Endodermal cell (in vitro differentiated cells): Measurements from ENCODE around the gene IGF2. TPM values are rescaled to one million over a fixed set of nuclear protein-coding genes. Genes with fewer than 3 reads are reported as not detected.

Experiments
- DNase-seq: peaks from one replicate; pipeline ENCODE4 v3.0.0-alpha.2; 2017
- H3K27ac ChIP-seq: 2 replicates; pipeline ENCODE4 v1.5.1; 2013; ENCODE audit warnings: mild to moderate bottlenecking, low read depth, low read length, moderate library complexity
- H3K27me3 ChIP-seq: 2 replicates; pipeline ENCODE4 v1.6.1; 2013; ENCODE audit warnings: mild to moderate bottlenecking, low read length, moderate library complexity; ENCODE audit not compliant: insufficient read depth, control insufficient read depth, poor library complexity, severe bottlenecking
- H3K36me3 ChIP-seq: 2 replicates; pipeline ENCODE4 v1.7.0; 2013; ENCODE audit warnings: mild to moderate bottlenecking, low read length, moderate library complexity; ENCODE audit not compliant: control insufficient read depth, insufficient read depth
- H3K4me1 ChIP-seq: one replicate; pipeline ENCODE4 v1.7.0; 2013; ENCODE audit warnings: low read length; ENCODE audit not compliant: control insufficient read depth, insufficient read depth
- H3K4me3 ChIP-seq: 2 replicates; pipeline ENCODE4 v1.5.1; 2013; ENCODE audit warnings: mild to moderate bottlenecking, low read length, moderate library complexity
- H3K9ac ChIP-seq: 2 replicates; pipeline ENCODE4 v1.6.1; 2013; ENCODE audit warnings: mild to moderate bottlenecking, low read length, moderate library complexity; ENCODE audit not compliant: poor library complexity, severe bottlenecking; ENCODE audit errors: extremely low read depth
- H3K9me3 ChIP-seq: 2 replicates; pipeline ENCODE4 v1.6.1; 2013; ENCODE audit warnings: mild to moderate bottlenecking, low read length, moderate library complexity; ENCODE audit not compliant: control insufficient read depth
- H3K27ac Mint-ChIP-seq: 2 replicates; pipeline ENCODE4 v1.8.0; 2020; ENCODE audit warnings: mixed read lengths
- H3K27me3 Mint-ChIP-seq: 2 replicates; pipeline ENCODE4 v1.8.0; 2021; ENCODE audit warnings: mild to moderate bottlenecking, mixed read lengths; ENCODE audit not compliant: insufficient read depth
- H3K36me3 Mint-ChIP-seq: 2 replicates; pipeline ENCODE4 v1.8.0; 2020; ENCODE audit warnings: low read depth, mixed read lengths
- H3K4me1 Mint-ChIP-seq: 2 replicates; pipeline ENCODE4 v1.8.0; 2020; ENCODE audit warnings: mixed read lengths
- H3K4me3 Mint-ChIP-seq: 2 replicates; pipeline ENCODE4 v1.8.0; 2020; ENCODE audit warnings: mild to moderate bottlenecking, moderate library complexity, mixed read lengths
- H3K9me3 Mint-ChIP-seq: 2 replicates; pipeline ENCODE4 v1.8.0; 2020; ENCODE audit warnings: mild to moderate bottlenecking, mixed read lengths
- WGBS, 2 experiments: methylation state at CpG; one replicate each; pipeline versions ENCODE4 v1.1.5 to v1.1.7; 2013; ENCODE audit warnings: missing lambda C conversion rate in 2 of 2, mixed read lengths in 1 of 2; ENCODE audit not compliant: insufficient coverage in 1 of 2, insufficient read length in 1 of 2; 5-methylcytosine and 5-hydroxymethylcytosine counted together
- total RNA-seq, 2 donors: library from RNA; stranded (reverse); fragmentation: NEBNext Ultra II Directional in 1 of 2; extraction: Animal tissue kit (Norgen Biotek cat#: 25700) in 1 of 2; gene quantifications; 2 replicates in 1 of 2; 3 replicates in 1 of 2; pipeline ENCODE4 v1.2.1, GENCODE V29; 2021
- TF ChIP-seq, protein P1 (sequence below): fragments of 200-600 bp; sonication (generic); conservative IDR thresholded peaks from 2 replicates; pipeline ENCODE4 v1.5.0; 2021; ENCODE audit warnings: antibody characterized with exemption, mild to moderate bottlenecking

The IGF2 gene
- total RNA-seq, 2 donors from 2014 or later, result 0.80 to 5.1 TPM

DNA sequence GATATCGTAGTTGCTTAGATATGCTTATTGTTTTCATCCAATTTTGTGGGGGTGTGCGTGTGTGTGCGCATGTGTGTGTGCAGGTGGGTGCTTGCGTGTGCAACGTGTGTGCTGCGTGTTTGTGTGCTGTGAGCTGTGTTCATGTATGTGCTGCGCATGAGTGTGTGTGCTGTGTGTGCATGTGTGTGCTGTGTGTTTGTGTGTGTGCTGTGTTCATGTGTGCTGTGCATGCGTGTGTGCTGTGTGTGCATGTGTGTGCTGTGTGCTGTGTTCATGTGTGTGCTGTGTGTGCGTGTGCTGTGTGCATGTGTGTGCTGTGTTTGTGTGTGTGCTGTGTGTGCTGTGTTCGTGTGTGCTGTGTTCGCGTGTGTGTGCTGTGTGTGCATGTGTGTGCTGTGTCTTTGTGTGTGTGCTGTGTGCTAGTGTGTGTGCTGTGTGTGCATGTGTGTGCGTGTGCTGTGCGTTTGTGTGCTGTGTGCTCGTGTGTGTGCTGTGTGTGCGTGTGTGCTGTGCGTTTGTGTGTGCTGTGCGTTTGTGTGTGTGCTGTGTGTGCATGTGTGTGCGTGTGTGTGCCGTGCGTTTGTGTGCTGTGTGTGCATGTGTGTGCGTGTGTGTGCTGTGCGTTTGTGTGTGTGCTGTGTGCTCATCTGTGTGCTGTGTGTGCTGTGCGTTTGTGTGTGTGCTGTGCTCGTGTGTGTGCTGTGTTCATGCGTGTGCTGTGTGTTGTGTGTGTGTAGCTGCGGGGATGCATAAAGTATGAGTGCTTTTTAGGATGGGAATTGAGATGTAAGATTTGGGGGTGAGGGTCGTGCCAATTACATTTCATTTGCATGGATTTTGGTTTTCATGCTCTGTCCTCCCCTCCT, 7.6 kb downstream of the IGF2 start:
- H3K36me3 Mint-ChIP-seq, result no peaks in the 10 kb centered on the region
- H3K27me3 Mint-ChIP-seq, result peaks cover 59% of the 10 kb centered on the region

DNA sequence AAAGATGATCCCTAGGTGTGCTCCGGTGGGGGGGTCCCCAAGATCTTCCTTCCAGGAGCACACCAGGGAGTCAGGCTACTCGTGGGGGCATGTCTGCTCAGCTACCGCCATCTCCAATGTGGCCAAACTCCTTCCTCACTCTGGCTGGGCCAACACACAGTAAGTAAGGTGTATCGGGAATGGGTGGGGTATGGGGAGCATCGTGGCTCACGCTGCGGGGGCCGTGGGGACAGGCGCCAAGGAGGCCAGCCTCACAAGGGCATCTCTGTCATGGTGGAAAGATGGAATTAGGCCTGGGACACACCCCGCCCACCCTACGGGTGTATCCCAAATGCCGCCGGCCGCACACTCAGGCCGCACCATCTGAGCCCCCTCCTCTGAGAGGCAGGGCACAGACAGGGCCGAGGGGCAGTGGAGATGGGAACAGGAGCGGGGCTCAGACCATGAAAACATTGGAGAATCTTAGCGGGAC, 8.3 kb downstream of the IGF2 start:
- Histone ChIP-seq H3K27ac (no peak overlapping the region), H3K4me1 (no peaks in the 10 kb centered on the region), H3K27me3 (peaks cover 28% of the 10 kb centered on the region), H3K9ac (no peak overlapping the region), H3K36me3 (no peaks in the 10 kb centered on the region), H3K9me3 (no peaks in the 10 kb centered on the region), H3K4me3 (no peak overlapping the region)
- TF ChIP-seq, protein P1, sequence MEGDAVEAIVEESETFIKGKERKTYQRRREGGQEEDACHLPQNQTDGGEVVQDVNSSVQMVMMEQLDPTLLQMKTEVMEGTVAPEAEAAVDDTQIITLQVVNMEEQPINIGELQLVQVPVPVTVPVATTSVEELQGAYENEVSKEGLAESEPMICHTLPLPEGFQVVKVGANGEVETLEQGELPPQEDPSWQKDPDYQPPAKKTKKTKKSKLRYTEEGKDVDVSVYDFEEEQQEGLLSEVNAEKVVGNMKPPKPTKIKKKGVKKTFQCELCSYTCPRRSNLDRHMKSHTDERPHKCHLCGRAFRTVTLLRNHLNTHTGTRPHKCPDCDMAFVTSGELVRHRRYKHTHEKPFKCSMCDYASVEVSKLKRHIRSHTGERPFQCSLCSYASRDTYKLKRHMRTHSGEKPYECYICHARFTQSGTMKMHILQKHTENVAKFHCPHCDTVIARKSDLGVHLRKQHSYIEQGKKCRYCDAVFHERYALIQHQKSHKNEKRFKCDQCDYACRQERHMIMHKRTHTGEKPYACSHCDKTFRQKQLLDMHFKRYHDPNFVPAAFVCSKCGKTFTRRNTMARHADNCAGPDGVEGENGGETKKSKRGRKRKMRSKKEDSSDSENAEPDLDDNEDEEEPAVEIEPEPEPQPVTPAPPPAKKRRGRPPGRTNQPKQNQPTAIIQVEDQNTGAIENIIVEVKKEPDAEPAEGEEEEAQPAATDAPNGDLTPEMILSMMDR, result no peak
- 88 to 94% methylated on average over 13 to 17 of the region's 18 CpGs for WGBS, 2 experiments
- Mint-ChIP-seq H3K4me1 (no peaks in the 10 kb centered on the region), H3K27ac (no peak overlapping the region), H3K4me3 (no peak overlapping the region), H3K36me3 (no peaks in the 10 kb centered on the region), H3K27me3 (peaks cover 52% of the 10 kb centered on the region), H3K9me3 (no peaks in the 10 kb centered on the region)
- DNase-seq, result no peak

More for the DNA sequence above, 7.6 kb downstream of the IGF2 start:
- no peak for DNase-seq
- Mint-ChIP-seq H3K4me1 (no peaks in the 10 kb centered on the region), H3K4me3 (no peak overlapping the region), H3K9me3 (no peaks in the 10 kb centered on the region), H3K27ac (no peak overlapping the region)
- Histone ChIP-seq H3K36me3 (no peaks in the 10 kb centered on the region), H3K9ac (no peak overlapping the region), H3K4me3 (no peak overlapping the region), H3K27me3 (peaks cover 35% of the 10 kb centered on the region), H3K4me1 (no peaks in the 10 kb centered on the region), H3K9me3 (no peaks in the 10 kb centered on the region), H3K27ac (no peak overlapping the region)
- TF ChIP-seq, protein P1, result no peak
- 84 to 86% methylated on average over 9 to 26 of the region's 28 CpGs for whole genome bisulfite sequencing, 2 experiments

DNA sequence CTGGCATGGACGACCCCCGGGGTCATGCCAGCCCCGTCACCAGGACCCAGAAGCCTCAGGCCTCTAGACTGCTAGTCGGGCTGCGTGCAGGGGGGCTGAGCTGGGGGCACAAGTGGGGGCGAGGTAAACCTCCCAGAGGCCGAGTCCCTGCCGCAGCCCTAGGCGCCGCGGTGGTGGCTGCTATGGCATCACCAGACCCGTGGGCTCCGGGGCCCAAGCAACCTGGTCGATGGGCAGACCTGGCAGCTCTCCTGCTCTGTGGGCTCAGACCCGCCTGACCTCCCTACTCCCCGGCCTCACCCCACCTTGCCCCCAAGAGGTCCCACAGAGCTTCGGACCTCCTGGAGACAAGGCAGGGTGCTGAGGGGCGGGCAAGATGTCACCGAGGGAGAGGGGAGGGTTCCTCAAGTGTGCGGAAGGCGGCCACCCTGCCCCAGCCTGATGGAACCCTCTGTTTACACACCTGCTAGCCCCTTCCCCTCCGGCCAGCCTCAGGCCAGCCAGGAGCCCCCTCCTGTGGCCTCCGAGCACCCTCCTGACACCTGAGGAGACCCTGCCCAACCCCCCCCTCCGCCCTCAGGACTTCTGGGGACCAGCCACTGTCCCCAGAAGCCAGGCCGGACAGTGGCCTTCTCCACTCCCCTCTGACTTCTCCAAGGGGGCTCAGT, 9.4 kb downstream of the IGF2 start:
- no peak overlapping the region for H3K27ac ChIP-seq
- H3K4me3 Mint-ChIP-seq, result no peak overlapping the region
- peaks cover 17% of the 10 kb centered on the region for H3K27me3 ChIP-seq
- H3K9me3 Mint-ChIP-seq, result no peaks in the 10 kb centered on the region
- no peak overlapping the region for H3K27ac Mint-ChIP-seq
- no peak for DNase-seq
- H3K9me3 ChIP-seq, result no peaks in the 10 kb centered on the region
- peaks cover 41% of the 10 kb centered on the region for H3K27me3 Mint-ChIP-seq
- H3K9ac ChIP-seq, result no peak overlapping the region
- no peaks in the 10 kb centered on the region for H3K4me1 ChIP-seq
- 94% methylated on average over 10 to 25 of the region's 25 CpGs for WGBS, 2 experiments
- no peaks in the 10 kb centered on the region for H3K36me3 Mint-ChIP-seq
- H3K4me1 Mint-ChIP-seq, result no peaks in the 10 kb centered on the region
- TF ChIP-seq, protein P1, result no peak
- H3K36me3 ChIP-seq, result no peaks in the 10 kb centered on the region
- no peak overlapping the region for H3K4me3 ChIP-seq
